Measurements from ENCODE around the gene L3MBTL4. TPM values are rescaled to one million over a fixed set of nuclear protein-coding genes. Genes with fewer than 3 reads are reported as not detected.

The L3MBTL4 gene
- total and polyA plus RNA-seq, 9 of the 15 experiments (the other 6 are each of a cell fraction or from before 2014, with no cell fraction given), result not detected

DNA sequence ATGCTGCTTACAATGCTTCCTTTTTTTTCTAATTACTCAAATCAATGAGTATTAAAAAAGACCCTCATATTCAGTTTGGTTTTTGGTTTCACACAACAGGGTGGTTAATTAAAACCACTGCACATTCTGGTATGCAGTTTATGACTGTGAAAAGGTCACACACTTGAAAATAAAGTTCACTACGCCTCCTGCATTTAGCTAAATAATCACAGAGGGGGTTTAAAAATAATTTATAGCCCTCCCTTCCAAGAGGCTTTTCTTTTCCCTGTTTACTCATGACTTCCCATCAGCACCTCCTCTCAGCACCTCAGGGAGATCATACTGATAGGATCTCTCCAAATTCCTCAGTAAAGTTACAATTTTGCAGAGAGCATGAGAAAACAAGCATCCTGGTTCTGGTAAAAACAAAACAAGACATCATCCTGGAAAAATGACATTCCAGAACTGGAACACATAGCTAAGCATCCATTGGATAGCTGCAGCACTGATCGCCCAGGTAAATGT lies 389.9 kb downstream of the L3MBTL4 start (continued):
- TF ChIP-seq, protein P1, sequence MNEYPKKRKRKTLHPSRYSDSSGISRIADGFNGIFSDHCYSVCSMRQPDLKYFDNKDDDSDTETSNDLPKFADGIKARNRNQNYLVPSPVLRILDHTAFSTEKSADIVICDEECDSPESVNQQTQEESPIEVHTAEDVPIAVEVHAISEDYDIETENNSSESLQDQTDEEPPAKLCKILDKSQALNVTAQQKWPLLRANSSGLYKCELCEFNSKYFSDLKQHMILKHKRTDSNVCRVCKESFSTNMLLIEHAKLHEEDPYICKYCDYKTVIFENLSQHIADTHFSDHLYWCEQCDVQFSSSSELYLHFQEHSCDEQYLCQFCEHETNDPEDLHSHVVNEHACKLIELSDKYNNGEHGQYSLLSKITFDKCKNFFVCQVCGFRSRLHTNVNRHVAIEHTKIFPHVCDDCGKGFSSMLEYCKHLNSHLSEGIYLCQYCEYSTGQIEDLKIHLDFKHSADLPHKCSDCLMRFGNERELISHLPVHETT (CRISPR knock-in tag; conservative IDR thresholded peaks at IDR 0.05 in 1 of 2, IDR thresholded peaks at IDR 0.05 in 1 of 2), result no peak
- no peak for TF ChIP-seq SREBF2 (CRISPR knock-in tag; IDR thresholded peaks at IDR 0.05)

DNA sequence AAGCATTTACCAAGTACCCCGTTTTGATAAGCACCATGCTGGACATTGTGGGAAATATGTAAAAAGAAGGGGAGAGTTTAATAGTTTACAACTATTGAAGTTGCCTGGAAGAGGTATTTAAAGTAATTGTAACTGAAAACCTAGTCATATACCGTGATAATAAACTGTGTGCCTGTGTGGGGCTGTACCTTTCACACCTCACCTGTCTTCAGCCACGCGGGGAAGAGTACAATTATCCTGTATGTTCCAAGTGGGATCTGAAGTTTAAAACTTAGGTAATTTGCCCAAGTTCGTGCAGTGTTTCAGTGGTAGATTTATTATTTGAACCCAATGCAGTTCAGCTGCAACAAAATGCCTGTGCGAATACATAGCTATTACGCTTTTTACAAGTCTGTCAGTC lies 391.2 kb downstream of the L3MBTL4 start:
- in situ Hi-C loops (cut with MboI), result no loop called here
- Histone ChIP-seq H3K9me3 (replicated peaks; ENCODE audit: control insufficient read depth, insufficient read depth, low read depth, low read length) (no peaks in the 10 kb centered on the region), H3K4me1 (replicated peaks in 1 of 2; ENCODE audit: control insufficient read depth in 2 of 2, insufficient read depth in 2 of 2, low read length in 2 of 2) (no peaks in the 10 kb centered on the region), H3K27me3 (ENCODE audit: control insufficient read depth in 2 of 2, insufficient read depth in 2 of 2, low read length in 2 of 2) (no peaks in the 10 kb centered on the region), H3K36me3 (ENCODE audit: control insufficient read depth, insufficient read depth, low read length) (no peaks in the 10 kb centered on the region), H3K9me1 (ENCODE audit: control insufficient read depth, insufficient read depth, low read length) (no peaks in the 10 kb centered on the region), H3K4me3 (no peak overlapping the region), H3K9ac (ENCODE audit: insufficient read depth in 1 of 2, low read depth in 2 of 2, low read length in 2 of 2) (no peak overlapping the region), H4K20me1 (replicated peaks; ENCODE audit: control insufficient read depth, insufficient read depth, low read length) (no peaks in the 10 kb centered on the region), H3K4me2 (ENCODE audit: insufficient read depth, low read length) (no peak overlapping the region), H3K79me2 (ENCODE audit: control insufficient read depth, insufficient read depth, low read length) (no peaks in the 10 kb centered on the region), H3K27ac (ENCODE audit: extremely low read depth, low read depth, low read length) (no peak overlapping the region), H2AFZ (ENCODE audit: low read depth, low read length) (no peak overlapping the region)
- ChIA-PET POLR2A (no interaction called here), CTCF (ENCODE audit: low intra/inter-chr PET ratio) (no interaction called here)
- 1% methylated on average over 7 of the region's 7 CpGs for WGBS (ENCODE audit: insufficient coverage, low coverage, missing lambda C conversion rate)
- intact Hi-C loops (cut with micrococcal nuclease), result no loop called here
- FAIRE-seq, result no peak
- no peak for DNase-seq (ENCODE audit: extremely low read depth in 1 of 4, low spot score in 3 of 4)
- no peak for ATAC-seq
- BruUV-seq (replicated peaks), result no TSS peak
- TF ChIP-seq, protein P2, sequence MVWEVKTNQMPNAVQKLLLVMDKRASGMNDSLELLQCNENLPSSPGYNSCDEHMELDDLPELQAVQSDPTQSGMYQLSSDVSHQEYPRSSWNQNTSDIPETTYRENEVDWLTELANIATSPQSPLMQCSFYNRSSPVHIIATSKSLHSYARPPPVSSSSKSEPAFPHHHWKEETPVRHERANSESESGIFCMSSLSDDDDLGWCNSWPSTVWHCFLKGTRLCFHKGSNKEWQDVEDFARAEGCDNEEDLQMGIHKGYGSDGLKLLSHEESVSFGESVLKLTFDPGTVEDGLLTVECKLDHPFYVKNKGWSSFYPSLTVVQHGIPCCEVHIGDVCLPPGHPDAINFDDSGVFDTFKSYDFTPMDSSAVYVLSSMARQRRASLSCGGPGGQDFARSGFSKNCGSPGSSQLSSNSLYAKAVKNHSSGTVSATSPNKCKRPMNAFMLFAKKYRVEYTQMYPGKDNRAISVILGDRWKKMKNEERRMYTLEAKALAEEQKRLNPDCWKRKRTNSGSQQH (CRISPR knock-in tag; IDR thresholded peaks at IDR 0.05), result no peak
- TF ChIP-seq PHTF2 (CRISPR knock-in tag; IDR thresholded peaks at IDR 0.05) (no peak), SRSF7 (optimal IDR thresholded peaks at IDR 0.05; ENCODE audit: low read depth, low read length) (no peak), CXXC5 (CRISPR knock-in tag; IDR thresholded peaks at IDR 0.05) (no peak), TSC22D4 (tag; IDR thresholded peaks at IDR 0.05) (no peak), FUS (optimal IDR thresholded peaks at IDR 0.05; ENCODE audit: low read depth, low read length) (no peak), TEAD1 (CRISPR knock-in tag; IDR thresholded peaks at IDR 0.05) (no peak), ZNF586 (CRISPR knock-in tag; conservative IDR thresholded peaks at IDR 0.05) (no peak), ZNF408 (CRISPR knock-in tag; IDR thresholded peaks at IDR 0.05; ENCODE audit: low read depth) (no peak), NUFIP1 (IDR thresholded peaks at IDR 0.05; ENCODE audit: partially characterized antibody) (no peak), ILF3 (IDR thresholded peaks at IDR 0.05; ENCODE audit: borderline replicate concordance) (no peak), ASH1L (IDR thresholded peaks at IDR 0.05; ENCODE audit: borderline replicate concordance, low read depth, partially characterized antibody) (no peak)
- TF ChIP-seq, protein P3, sequence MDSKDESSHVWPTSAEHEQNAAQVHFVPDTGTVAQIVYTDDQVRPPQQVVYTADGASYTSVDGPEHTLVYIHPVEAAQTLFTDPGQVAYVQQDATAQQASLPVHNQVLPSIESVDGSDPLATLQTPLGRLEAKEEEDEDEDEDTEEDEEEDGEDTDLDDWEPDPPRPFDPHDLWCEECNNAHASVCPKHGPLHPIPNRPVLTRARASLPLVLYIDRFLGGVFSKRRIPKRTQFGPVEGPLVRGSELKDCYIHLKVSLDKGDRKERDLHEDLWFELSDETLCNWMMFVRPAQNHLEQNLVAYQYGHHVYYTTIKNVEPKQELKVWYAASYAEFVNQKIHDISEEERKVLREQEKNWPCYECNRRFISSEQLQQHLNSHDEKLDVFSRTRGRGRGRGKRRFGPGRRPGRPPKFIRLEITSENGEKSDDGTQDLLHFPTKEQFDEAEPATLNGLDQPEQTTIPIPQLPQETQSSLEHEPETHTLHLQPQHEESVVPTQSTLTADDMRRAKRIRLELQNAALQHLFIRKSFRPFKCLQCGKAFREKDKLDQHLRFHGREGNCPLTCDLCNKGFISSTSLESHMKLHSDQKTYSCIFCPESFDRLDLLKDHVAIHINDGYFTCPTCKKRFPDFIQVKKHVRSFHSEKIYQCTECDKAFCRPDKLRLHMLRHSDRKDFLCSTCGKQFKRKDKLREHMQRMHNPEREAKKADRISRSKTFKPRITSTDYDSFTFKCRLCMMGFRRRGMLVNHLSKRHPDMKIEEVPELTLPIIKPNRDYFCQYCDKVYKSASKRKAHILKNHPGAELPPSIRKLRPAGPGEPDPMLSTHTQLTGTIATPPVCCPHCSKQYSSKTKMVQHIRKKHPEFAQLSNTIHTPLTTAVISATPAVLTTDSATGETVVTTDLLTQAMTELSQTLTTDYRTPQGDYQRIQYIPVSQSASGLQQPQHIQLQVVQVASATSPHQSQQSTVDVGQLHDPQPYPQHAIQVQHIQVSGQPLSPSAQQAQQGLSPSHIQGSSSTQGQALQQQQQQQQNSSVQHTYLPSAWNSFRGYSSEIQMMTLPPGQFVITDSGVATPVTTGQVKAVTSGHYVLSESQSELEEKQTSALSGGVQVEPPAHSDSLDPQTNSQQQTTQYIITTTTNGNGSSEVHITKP (IDR thresholded peaks at IDR 0.05; ENCODE audit: partially characterized antibody), result no peak

Data from K562 (cell line).